VCaP (cell line): ENCODE measurements around the gene ALOXE3.
A peak's percentile ranks its signal among the peaks of the same experiment; 100 is the strongest.

ENCODE experiments used
- H3K27ac ChIP-seq: fragments of 450-650 bp; 2 replicates; pipeline ENCODE4 v1.5.1; 2017
- CTCF ChIP-seq: fragments of 450-650 bp; conservative IDR thresholded peaks from 2 replicates; pipeline ENCODE4 v1.5.1; 2017; ENCODE audit warnings: mild to moderate bottlenecking, moderate library complexity

ALOXE3 gene

GRCh38 chr17:8158267-8159031 lies 40.1 kb upstream of the ALOXE3 start:
- no peak overlapping the region for H3K27ac ChIP-seq
- TF ChIP-seq CTCF = peak; percentile 79

GRCh38 chr17:8156246-8156992 lies 38.1 kb upstream of the ALOXE3 start:
- peak overlapping the region; percentile 64 for H3K27ac ChIP-seq

GRCh38 chr17:8155996-8156245 lies 37.6 kb upstream of the ALOXE3 start:
- peak overlapping the region; percentile 64 for H3K27ac ChIP-seq
- no peak for TF ChIP-seq CTCF

More at GRCh38 chr17:8156246-8156992, 38.1 kb upstream of the ALOXE3 start:
- no peak for TF ChIP-seq CTCF

GRCh38 chr17:8155231-8155995 lies 37.1 kb upstream of the ALOXE3 start:
- peak overlapping the region; percentile 64 for H3K27ac ChIP-seq
- no peak for TF ChIP-seq CTCF

GRCh38 chr17:8154608-8155155 lies 36.4 kb upstream of the ALOXE3 start:
- TF ChIP-seq CTCF = no peak

GRCh38 chr17:8153957-8154607 lies 35.8 kb upstream of the ALOXE3 start:
- peak overlapping the region; percentile 64 for H3K27ac ChIP-seq
- TF ChIP-seq CTCF = no peak

More at GRCh38 chr17:8154608-8155155, 36.4 kb upstream of the ALOXE3 start:
- H3K27ac ChIP-seq = peak overlapping the region; percentile 64

- no peak for TF ChIP-seq CTCF
- H3K27ac ChIP-seq = peak overlapping the region; percentile 64
Observed at GRCh38 chr17:8153525-8153956, 35.2 kb upstream of the ALOXE3 start.
